Measurements from ENCODE around the gene ARSB.
"Not testable (repeated sequence)": the region's sequence is repeated elsewhere in the genome, so short reads cannot be mapped to it uniquely, and the experiment has no call there.

The ARSB gene

GRCh38 chr5:78732721-78733120 lies 252.4 kb downstream of the ARSB start:
- not testable (repeated sequence) for H3K27ac ChIP-seq (ENCODE audit: low read depth, low read length)

GRCh38 chr5:78731884-78732283 lies 253.2 kb downstream of the ARSB start:
- Histone ChIP-seq H3K36me3 (ENCODE audit: control insufficient read depth, insufficient read depth, low read length) (no peaks in the 10 kb centered on the region), H3K4me3 (ENCODE audit: low read length) (no peak overlapping the region), H3K27ac (ENCODE audit: low read depth, low read length) (no peak overlapping the region), H3K9ac (ENCODE audit: low read length) (no peak overlapping the region), H3K4me1 (ENCODE audit: control insufficient read depth, insufficient read depth, low read length) (no peaks in the 10 kb centered on the region), H3K27me3 (ENCODE audit: control insufficient read depth, insufficient read depth, low read length) (no peaks in the 10 kb centered on the region)

More at GRCh38 chr5:78732721-78733120, 252.4 kb downstream of the ARSB start:
- not testable (repeated sequence) for H3K36me3 ChIP-seq (ENCODE audit: control insufficient read depth, insufficient read depth, low read length); H3K27me3 ChIP-seq (ENCODE audit: control insufficient read depth, insufficient read depth, low read length); H3K4me3 ChIP-seq (ENCODE audit: low read length); H3K4me1 ChIP-seq (ENCODE audit: control insufficient read depth, insufficient read depth, low read length); H3K9ac ChIP-seq (ENCODE audit: low read length)

GRCh38 chr5:78730300-78731094 lies 254.6 kb downstream of the ARSB start:
- Histone ChIP-seq H3K4me3 (ENCODE audit: low read length) (no peak overlapping the region), H3K4me1 (ENCODE audit: control insufficient read depth, insufficient read depth, low read length) (no peaks in the 10 kb centered on the region), H3K36me3 (ENCODE audit: control insufficient read depth, insufficient read depth, low read length) (no peaks in the 10 kb centered on the region), H3K27me3 (ENCODE audit: control insufficient read depth, insufficient read depth, low read length) (no peaks in the 10 kb centered on the region), H3K27ac (ENCODE audit: low read depth, low read length) (no peak overlapping the region), H3K9ac (ENCODE audit: low read length) (no peak overlapping the region)

- Histone ChIP-seq H3K9ac (ENCODE audit: low read length) (no peak overlapping the region), H3K27ac (ENCODE audit: low read depth, low read length) (no peak overlapping the region), H3K4me1 (ENCODE audit: control insufficient read depth, insufficient read depth, low read length) (no peaks in the 10 kb centered on the region), H3K27me3 (ENCODE audit: control insufficient read depth, insufficient read depth, low read length) (no peaks in the 10 kb centered on the region), H3K36me3 (ENCODE audit: control insufficient read depth, insufficient read depth, low read length) (no peaks in the 10 kb centered on the region), H3K4me3 (ENCODE audit: low read length) (no peak overlapping the region)
These were observed 257.0 kb downstream of the ARSB start for GRCh38 chr5:78727786-78728761.

All from rectal smooth muscle tissue (tissue), 1 donor.